Nephron progenitor cell (in vitro differentiated cells): ENCODE data around the gene ADAM11.
"Not testable (repeated sequence)": the region's sequence is repeated elsewhere in the genome, so short reads cannot be mapped to it uniquely, and the experiment has no call there.

Source experiments
- DNase-seq: peaks from one replicate; pipeline ENCODE4 v3.0.0; 2021
- H3K27ac Mint-ChIP-seq: 2 replicates; pipeline ENCODE4 v1.8.0; 2021; ENCODE audit warnings: mild to moderate bottlenecking, moderate library complexity, mixed read lengths
- H3K27me3 Mint-ChIP-seq: 2 replicates; pipeline ENCODE4 v1.8.0; 2021; ENCODE audit warnings: mild to moderate bottlenecking, low read depth, mixed read lengths; ENCODE audit not compliant: poor library complexity
- H3K36me3 Mint-ChIP-seq: 2 replicates; pipeline ENCODE4 v1.8.0; 2021; ENCODE audit warnings: low read depth, mixed read lengths
- H3K4me1 Mint-ChIP-seq: 2 replicates; pipeline ENCODE4 v1.8.0; 2021; ENCODE audit warnings: mixed read lengths
- H3K4me3 Mint-ChIP-seq: 2 replicates; pipeline ENCODE4 v1.8.0; 2021; ENCODE audit warnings: mild to moderate bottlenecking, moderate library complexity, mixed read lengths
- H3K9me3 Mint-ChIP-seq: 2 replicates; pipeline ENCODE4 v1.8.0; 2021; ENCODE audit warnings: mild to moderate bottlenecking, moderate library complexity, mixed read lengths
- TF ChIP-seq, protein P1 (sequence below): fragments of 200-600 bp; sonication (generic); IDR thresholded peaks from 2 replicates; pipeline ENCODE4 v1.5.0; 2021; ENCODE audit warnings: antibody characterized with exemption

Gene ADAM11, protein sequence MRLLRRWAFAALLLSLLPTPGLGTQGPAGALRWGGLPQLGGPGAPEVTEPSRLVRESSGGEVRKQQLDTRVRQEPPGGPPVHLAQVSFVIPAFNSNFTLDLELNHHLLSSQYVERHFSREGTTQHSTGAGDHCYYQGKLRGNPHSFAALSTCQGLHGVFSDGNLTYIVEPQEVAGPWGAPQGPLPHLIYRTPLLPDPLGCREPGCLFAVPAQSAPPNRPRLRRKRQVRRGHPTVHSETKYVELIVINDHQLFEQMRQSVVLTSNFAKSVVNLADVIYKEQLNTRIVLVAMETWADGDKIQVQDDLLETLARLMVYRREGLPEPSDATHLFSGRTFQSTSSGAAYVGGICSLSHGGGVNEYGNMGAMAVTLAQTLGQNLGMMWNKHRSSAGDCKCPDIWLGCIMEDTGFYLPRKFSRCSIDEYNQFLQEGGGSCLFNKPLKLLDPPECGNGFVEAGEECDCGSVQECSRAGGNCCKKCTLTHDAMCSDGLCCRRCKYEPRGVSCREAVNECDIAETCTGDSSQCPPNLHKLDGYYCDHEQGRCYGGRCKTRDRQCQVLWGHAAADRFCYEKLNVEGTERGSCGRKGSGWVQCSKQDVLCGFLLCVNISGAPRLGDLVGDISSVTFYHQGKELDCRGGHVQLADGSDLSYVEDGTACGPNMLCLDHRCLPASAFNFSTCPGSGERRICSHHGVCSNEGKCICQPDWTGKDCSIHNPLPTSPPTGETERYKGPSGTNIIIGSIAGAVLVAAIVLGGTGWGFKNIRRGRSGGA

DNA sequence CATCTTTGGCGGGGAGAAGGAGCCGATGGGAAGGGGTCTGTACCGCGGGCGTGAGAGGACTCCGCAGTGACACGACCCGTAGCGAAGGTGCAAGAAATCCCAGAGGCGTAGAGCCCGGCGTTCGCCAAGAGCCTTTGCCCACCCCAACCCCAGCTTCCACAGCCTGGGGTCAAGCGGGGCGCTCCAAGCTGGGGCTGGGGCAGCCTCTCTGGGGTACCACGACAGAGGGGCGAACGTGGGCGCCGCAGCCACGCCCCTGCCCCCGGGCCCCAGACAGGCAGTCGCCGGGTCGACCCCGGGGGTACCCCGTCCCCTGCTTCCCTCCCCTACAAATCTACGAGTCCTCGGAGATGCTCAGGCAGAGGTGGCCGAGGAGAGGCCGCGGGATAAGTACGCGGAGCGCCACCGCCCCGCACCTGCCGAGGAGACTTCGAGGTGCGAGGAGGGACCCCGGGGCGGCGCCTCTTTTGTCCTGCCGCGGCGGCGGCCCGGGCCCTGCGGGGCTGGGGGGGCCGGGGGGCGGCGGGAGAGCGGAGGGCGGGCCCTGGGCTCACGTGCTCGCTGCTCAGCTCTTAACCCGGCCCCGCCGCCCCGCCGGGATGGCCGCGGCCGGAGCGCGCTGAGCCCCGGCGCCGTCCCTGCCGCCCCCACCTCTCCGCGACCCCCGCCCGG, at the start of gene ADAM11:
Gene ADAM11 (plus strand): TSS at position 575 of the 672 bp plus-strand sequence. CDS start 212 bp downstream, outside the sequence.
- no peaks in the 10 kb centered on the region for H3K9me3 Mint-ChIP-seq
- H3K27ac Mint-ChIP-seq = no peak within 1 kb of the TSS
- H3K4me3 Mint-ChIP-seq = peak within 1 kb of the TSS; percentile 80
- DNase-seq = peak; percentile 61
- no peaks in the 10 kb centered on the region for H3K4me1 Mint-ChIP-seq
- TF ChIP-seq, protein P1, sequence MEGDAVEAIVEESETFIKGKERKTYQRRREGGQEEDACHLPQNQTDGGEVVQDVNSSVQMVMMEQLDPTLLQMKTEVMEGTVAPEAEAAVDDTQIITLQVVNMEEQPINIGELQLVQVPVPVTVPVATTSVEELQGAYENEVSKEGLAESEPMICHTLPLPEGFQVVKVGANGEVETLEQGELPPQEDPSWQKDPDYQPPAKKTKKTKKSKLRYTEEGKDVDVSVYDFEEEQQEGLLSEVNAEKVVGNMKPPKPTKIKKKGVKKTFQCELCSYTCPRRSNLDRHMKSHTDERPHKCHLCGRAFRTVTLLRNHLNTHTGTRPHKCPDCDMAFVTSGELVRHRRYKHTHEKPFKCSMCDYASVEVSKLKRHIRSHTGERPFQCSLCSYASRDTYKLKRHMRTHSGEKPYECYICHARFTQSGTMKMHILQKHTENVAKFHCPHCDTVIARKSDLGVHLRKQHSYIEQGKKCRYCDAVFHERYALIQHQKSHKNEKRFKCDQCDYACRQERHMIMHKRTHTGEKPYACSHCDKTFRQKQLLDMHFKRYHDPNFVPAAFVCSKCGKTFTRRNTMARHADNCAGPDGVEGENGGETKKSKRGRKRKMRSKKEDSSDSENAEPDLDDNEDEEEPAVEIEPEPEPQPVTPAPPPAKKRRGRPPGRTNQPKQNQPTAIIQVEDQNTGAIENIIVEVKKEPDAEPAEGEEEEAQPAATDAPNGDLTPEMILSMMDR = no peak
- peaks cover 54% of the 10 kb centered on the region for H3K27me3 Mint-ChIP-seq
- no peaks in the 10 kb centered on the region for H3K36me3 Mint-ChIP-seq

DNA sequence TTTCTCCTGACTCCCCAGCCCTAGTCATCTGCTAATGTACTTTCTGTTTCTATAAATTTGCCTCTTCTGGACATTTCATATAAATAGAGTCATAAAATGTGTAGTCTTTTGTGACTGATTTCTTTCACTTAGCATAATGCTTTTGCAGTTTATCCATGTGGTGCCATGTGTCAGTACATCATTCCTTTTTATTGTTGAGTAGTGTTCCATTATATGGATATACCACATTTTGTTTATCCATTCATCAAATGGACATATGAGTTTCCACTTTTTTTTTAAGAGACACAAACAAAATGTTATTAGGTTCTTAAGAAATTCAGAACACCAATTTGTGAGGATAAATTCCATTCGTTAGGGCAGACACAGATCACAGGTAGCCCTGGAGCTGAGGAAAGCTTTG, 39.3 kb upstream of the ADAM11 start:
- H3K36me3 Mint-ChIP-seq = peaks cover 81% of the 10 kb centered on the region
- DNase-seq = no peak
- no peaks in the 10 kb centered on the region for H3K27me3 Mint-ChIP-seq
- no peak overlapping the region for H3K27ac Mint-ChIP-seq
- TF ChIP-seq, protein P1 = no peak
- H3K9me3 Mint-ChIP-seq = peaks cover 5% of the 10 kb centered on the region
- H3K4me1 Mint-ChIP-seq = no peaks in the 10 kb centered on the region
- no peak overlapping the region for H3K4me3 Mint-ChIP-seq

DNA sequence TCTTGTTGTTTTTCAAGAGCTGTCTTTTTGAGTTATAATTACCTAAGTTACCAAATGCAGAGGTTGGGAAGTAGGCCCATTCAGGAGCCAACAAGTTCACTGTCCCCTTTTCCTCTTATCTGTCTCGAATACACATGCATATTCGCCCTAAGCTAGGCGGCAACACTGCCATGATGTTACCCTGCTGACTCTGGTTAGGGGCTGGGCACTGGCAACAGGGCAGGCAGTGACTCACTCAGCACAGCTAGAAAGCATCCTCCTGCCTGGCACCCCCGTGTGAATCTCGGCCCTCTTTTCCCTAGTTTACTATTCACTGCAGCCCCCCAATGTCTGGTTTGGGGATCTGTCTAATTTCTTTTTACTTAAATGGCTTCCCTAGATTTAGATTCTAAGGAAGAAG, 36.5 kb upstream of the ADAM11 start:
- H3K9me3 Mint-ChIP-seq = peaks cover 5% of the 10 kb centered on the region
- no peak for DNase-seq
- H3K27ac Mint-ChIP-seq = no peak overlapping the region
- H3K27me3 Mint-ChIP-seq = no peaks in the 10 kb centered on the region
- H3K4me3 Mint-ChIP-seq = no peak overlapping the region
- no peaks in the 10 kb centered on the region for H3K4me1 Mint-ChIP-seq
- TF ChIP-seq, protein P1 = no peak
- H3K36me3 Mint-ChIP-seq = peaks cover 65% of the 10 kb centered on the region

DNA sequence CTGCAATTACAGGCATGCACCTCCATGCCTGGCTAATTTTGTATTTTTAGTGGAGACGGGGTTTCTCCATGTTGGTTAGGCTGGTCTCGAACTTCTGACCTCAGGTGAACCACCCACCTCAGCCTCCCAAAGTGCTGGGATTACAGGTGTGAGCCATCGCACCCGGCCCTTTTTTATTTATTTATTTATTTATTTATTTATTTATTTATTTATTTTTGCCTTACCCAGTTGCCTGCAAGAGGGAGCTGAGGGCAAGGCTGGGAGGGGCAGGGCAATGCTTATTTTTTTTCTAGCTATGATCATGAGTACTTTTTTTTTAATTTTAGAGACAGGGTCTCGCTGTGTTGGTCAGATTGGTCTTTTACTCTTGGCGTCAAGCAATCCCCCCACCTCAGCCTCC, 32.7 kb upstream of the ADAM11 start:
- H3K9me3 Mint-ChIP-seq, H3K4me3 Mint-ChIP-seq, DNase-seq, H3K27ac Mint-ChIP-seq, H3K4me1 Mint-ChIP-seq, H3K27me3 Mint-ChIP-seq: not testable (repeated sequence)
- H3K36me3 Mint-ChIP-seq = peaks cover 54% of the 10 kb centered on the region

DNA sequence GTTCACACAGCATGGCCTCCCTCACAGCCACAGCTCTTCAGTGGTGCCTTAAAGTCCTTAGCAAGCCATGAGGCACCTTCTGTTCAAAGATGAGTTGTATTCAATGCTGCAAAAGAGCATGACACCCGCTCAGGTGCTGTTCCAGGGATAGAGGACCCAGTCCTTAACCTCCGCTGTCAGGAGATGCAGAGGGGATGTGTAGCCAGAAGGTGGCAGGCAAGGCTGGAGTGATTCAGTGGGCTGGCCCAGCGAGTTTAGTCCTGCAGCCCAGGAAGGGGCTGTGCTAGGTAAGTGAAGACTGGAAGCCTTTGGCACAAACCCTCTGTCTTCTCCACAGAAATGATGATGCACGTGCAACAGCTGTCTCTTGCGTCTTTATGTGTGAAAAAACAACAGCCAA, 25.0 kb upstream of the ADAM11 start:
- no peaks in the 10 kb centered on the region for H3K27me3 Mint-ChIP-seq
- TF ChIP-seq, protein P1 = peak; percentile 43
- H3K36me3 Mint-ChIP-seq = peaks cover 38% of the 10 kb centered on the region
- H3K4me1 Mint-ChIP-seq = no peaks in the 10 kb centered on the region
- H3K4me3 Mint-ChIP-seq = no peak overlapping the region
- DNase-seq = peak; percentile 32
- no peak overlapping the region for H3K27ac Mint-ChIP-seq
- H3K9me3 Mint-ChIP-seq = no peaks in the 10 kb centered on the region

DNA sequence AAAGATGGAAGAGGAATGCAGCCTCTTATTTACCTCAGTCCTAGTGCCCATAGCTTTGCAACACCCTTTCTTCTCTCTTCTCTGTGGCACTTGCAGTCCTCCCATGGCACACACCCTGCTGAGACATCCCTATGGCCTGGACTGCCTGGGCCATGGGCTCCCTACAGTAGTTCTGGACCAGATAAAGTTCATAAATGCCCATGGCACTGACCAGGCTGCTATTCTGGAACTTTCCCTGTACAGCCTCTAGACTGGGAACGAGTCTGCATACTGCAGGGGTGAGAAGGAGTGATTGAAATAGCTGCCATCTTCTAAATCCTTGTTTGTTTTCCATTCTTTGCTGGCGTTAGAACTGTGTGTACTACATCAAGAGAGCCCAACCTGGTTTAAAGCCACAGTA, 24.5 kb upstream of the ADAM11 start:
- peak overlapping the region; percentile 21 for H3K27ac Mint-ChIP-seq
- TF ChIP-seq, protein P1 = no peak
- no peaks in the 10 kb centered on the region for H3K27me3 Mint-ChIP-seq
- H3K36me3 Mint-ChIP-seq = peaks cover 42% of the 10 kb centered on the region
- H3K9me3 Mint-ChIP-seq = no peaks in the 10 kb centered on the region
- H3K4me1 Mint-ChIP-seq = no peaks in the 10 kb centered on the region
- H3K4me3 Mint-ChIP-seq = no peak overlapping the region
- DNase-seq = no peak
